Pons (tissue), 1 donor: ENCODE measurements around the gene TSHZ2.

Source experiments
- DNase-seq: peaks from one replicate; pipeline ENCODE4 v3.0.0-alpha.2; 2016; ENCODE audit warnings: low spot score

TSHZ2 gene

GRCh38 chr20:53030061-53030460 lies 57.9 kb downstream of the TSHZ2 start:
- DNase-seq: no peak

GRCh38 chr20:53032046-53032445 lies 59.9 kb downstream of the TSHZ2 start:
- no peak for DNase-seq

- no peak for DNase-seq
These were observed 60.3 kb downstream of the TSHZ2 start for GRCh38 chr20:53032478-53032932.

- DNase-seq: no peak
These were observed 61.0 kb downstream of the TSHZ2 start for GRCh38 chr20:53033176-53033575.

GRCh38 chr20:53034899-53035298 lies 62.7 kb downstream of the TSHZ2 start:
- DNase-seq: no peak

GRCh38 chr20:53036992-53037391 lies 64.8 kb downstream of the TSHZ2 start:
- no peak for DNase-seq

GRCh38 chr20:53037621-53038020 lies 65.5 kb downstream of the TSHZ2 start:
- DNase-seq: no peak

GRCh38 chr20:53038299-53038698 lies 66.1 kb downstream of the TSHZ2 start:
- no peak for DNase-seq

GRCh38 chr20:53040693-53041589 lies 68.8 kb downstream of the TSHZ2 start:
- DNase-seq: peak; percentile 2

GRCh38 chr20:53042521-53042920 lies 70.4 kb downstream of the TSHZ2 start:
- no peak for DNase-seq

- no peak for DNase-seq
These were observed 72.1 kb downstream of the TSHZ2 start for GRCh38 chr20:53044296-53044695.

- no peak for DNase-seq
These were observed 73.8 kb downstream of the TSHZ2 start for GRCh38 chr20:53045941-53046340.

GRCh38 chr20:53047203-53047602 lies 75.0 kb downstream of the TSHZ2 start:
- no peak for DNase-seq

- DNase-seq: no peak
These were observed 76.2 kb downstream of the TSHZ2 start for GRCh38 chr20:53048387-53048786.

GRCh38 chr20:53050338-53050737 lies 78.2 kb downstream of the TSHZ2 start:
- no peak for DNase-seq

GRCh38 chr20:53052380-53052779 lies 80.2 kb downstream of the TSHZ2 start:
- DNase-seq: no peak

- no peak for DNase-seq
These were observed 81.4 kb downstream of the TSHZ2 start for GRCh38 chr20:53053595-53053994.

- DNase-seq: no peak
These were observed 83.4 kb downstream of the TSHZ2 start for GRCh38 chr20:53055367-53056067.

GRCh38 chr20:53057579-53057978 lies 85.4 kb downstream of the TSHZ2 start:
- no peak for DNase-seq

GRCh38 chr20:53059848-53060247 lies 87.7 kb downstream of the TSHZ2 start:
- DNase-seq: no peak

GRCh38 chr20:53061192-53062108 lies 89.3 kb downstream of the TSHZ2 start:
- no peak for DNase-seq

GRCh38 chr20:53064935-53065334 lies 92.8 kb downstream of the TSHZ2 start:
- DNase-seq: no peak
